GM08714 (cell line): Measurements from ENCODE around the gene ZFAND3.
"Not testable (repeated sequence)": the region's sequence is repeated elsewhere in the genome, so short reads cannot be mapped to it uniquely, and the experiment has no call there.

Source experiments
- H3K4me3 ChIP-seq: fragments of 200-500 bp; sonication (Bioruptor generic); 2 replicates; pipeline ENCODE4 v1.5.1; 2014; ENCODE audit warnings: mild to moderate bottlenecking, low read length, inconsistent platforms
- ZNF274 ChIP-seq: IDR thresholded peaks from 2 replicates; pipeline ENCODE4 v1.6.1; 2012; ENCODE audit warnings: mild to moderate bottlenecking, low read depth, low read length

Gene ZFAND3

GRCh38 chr6:38115626-38116008 lies 296.1 kb downstream of the ZFAND3 start:
- no peak for TF ChIP-seq ZNF274

GRCh38 chr6:38116248-38116647 lies 296.7 kb downstream of the ZFAND3 start:
- no peak overlapping the region for H3K4me3 ChIP-seq
- no peak for TF ChIP-seq ZNF274

More at GRCh38 chr6:38115626-38116008, 296.1 kb downstream of the ZFAND3 start:
- no peak overlapping the region for H3K4me3 ChIP-seq

DNA sequence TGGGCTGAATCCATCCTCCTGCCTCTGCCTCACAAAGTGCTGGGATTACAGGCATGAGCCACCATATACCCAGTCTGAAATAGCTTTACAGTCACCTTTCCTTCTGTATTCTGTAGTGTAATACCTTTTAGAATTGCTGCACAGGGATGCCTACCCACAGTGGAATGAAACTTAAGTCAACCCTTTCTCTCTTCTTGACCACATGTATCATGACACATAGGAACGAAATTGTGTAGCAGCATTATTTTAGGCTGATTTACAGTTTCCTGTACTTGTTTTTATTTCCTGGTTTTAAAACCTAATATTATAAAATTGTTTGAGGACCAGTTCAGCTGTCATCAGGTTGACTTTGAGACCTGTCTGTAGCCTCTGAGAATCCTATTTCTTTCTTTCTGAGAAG lies 297.8 kb downstream of the ZFAND3 start:
- H3K4me3 ChIP-seq: no peak overlapping the region
- no peak for TF ChIP-seq ZNF274

DNA sequence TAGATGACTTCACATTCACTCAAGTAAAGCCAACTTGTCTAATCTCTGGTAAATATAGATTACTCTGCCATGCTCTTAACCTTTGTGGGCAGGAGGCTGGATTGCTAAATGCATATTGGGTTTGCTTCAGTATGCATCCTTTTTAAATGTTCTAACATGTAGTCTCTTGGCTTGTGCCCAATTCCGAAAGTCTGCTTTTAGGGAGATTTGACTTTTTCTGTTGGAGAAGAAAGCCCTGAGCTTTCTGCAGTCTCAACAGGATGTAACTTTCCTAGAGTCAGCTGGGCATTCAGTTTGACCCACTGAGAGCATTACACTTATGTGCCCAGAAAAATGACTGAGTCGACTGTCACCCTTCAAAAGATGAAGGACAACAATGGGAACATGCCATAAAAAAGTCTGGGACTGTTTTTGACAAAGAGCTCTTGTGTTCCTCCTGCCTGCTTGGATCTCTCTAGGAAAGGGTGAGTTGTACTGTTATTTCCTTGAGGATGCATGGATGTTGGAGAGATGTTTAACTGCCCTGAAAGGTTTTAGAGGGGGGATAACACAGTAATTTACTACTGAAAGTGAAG lies 299.4 kb downstream of the ZFAND3 start:
- H3K4me3 ChIP-seq: no peak overlapping the region
- TF ChIP-seq ZNF274: no peak

DNA sequence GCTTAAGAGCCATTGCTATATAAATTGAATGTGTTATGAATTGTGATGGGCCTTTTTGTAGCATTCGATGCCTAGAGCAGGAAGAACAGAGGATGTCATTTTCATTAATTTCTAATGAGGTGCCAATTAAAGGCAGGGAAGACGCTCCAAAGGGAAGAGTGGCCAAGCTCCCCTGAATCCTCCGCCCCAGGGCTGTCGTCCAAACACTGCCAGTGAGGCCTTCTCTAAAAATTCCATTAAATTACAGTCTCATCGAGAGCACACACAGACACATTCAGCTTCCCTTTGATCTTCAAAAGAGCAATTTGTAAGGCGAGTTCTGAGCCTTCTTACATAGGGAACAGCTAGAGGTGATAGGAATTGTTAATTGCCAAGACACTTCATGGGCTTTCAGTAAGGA lies 300.0 kb downstream of the ZFAND3 start:
- TF ChIP-seq ZNF274: no peak

DNA sequence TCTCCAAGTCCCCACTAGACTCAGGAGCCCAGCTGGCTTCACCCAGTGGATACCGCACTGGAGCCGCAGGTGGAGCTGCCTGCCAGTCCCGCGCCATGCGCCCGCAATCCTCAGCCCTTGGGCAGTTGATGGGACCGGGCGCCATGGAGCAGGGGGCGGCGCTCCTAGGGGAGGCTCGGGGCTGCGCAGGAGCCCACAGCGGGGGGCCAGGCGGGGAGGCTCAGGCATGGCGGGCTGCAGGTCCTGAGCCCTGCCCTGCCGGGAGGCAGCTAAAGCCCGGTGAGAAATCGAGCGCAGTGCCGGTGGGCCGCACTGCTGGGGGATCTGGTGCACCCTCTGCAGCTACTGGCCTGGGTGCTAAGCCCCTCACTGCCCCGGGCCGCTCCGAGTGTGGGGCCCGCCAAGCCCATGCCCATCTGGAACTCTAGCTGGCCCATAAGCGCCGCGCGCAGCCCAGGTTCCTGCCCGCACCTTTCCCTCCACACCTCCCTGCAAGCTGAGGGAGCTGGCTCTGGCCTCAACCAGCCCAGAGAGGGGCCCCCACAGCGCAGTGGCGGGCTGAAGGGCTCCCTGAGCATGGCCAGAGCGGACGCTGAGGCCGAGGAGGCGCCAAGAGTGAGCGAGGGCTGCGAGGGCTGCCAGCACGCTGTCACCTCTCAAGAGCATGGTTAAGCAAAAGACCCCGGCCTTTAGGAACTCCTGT lies 304.8 kb downstream of the ZFAND3 start:
- H3K4me3 ChIP-seq: not testable (repeated sequence)

More for the DNA sequence above, 300.0 kb downstream of the ZFAND3 start:
- no peak overlapping the region for H3K4me3 ChIP-seq

GRCh38 chr6:38127284-38127683 lies 307.8 kb downstream of the ZFAND3 start:
- no peak for TF ChIP-seq ZNF274
- H3K4me3 ChIP-seq: no peak overlapping the region

GRCh38 chr6:38131527-38131965 lies 312.0 kb downstream of the ZFAND3 start:
- no peak overlapping the region for H3K4me3 ChIP-seq
- no peak for TF ChIP-seq ZNF274

- no peak for TF ChIP-seq ZNF274
- H3K4me3 ChIP-seq: no peak overlapping the region
These were observed 314.6 kb downstream of the ZFAND3 start for GRCh38 chr6:38133932-38134703.

DNA sequence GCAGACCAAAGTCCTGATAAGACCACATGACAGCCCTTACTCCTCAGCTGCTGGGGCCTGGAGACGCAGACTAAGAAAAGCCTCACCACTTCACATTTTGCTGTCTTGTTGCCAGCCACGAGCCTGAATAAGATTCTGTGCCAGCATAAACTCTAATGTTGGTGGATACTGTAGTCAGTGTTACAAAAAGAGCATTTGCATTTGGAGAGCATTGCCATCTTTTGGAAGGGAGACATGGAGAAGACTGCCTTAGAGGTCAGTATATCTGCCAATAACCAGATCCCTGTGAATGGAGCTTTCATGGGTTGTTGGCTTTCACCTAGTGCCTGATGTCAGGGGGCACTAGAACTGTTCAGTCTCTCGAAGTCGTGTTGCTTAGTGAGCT lies 315.2 kb downstream of the ZFAND3 start:
- TF ChIP-seq ZNF274: no peak
- H3K4me3 ChIP-seq: no peak overlapping the region

DNA sequence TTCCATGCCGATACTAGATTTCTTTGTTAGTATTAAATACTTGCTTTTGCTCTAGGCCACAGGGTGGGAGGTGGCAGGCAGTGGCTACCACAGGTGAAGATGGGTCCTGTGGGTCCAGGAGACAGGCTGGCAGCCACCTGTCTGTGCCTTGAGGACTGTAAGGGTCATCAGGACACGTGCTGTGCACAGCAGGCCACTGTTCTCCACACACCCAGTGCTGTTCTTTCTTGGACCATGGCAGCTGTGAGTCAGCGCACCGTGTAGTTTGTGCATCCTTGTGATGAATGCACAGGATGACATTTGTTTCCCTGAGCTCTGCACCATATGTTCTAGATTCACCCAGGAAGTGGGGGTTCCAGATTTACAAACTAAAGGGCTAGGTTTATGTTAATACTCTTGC lies 317.0 kb downstream of the ZFAND3 start:
- no peak overlapping the region for H3K4me3 ChIP-seq
- no peak for TF ChIP-seq ZNF274

GRCh38 chr6:38137608-38138265 lies 318.2 kb downstream of the ZFAND3 start:
- H3K4me3 ChIP-seq: no peak overlapping the region
- TF ChIP-seq ZNF274: no peak

- H3K4me3 ChIP-seq: no peak overlapping the region
- TF ChIP-seq ZNF274: no peak
These were observed 318.8 kb downstream of the ZFAND3 start for GRCh38 chr6:38138374-38138773.

- H3K4me3 ChIP-seq: no peak overlapping the region
- TF ChIP-seq ZNF274: no peak
These were observed 321.6 kb downstream of the ZFAND3 start for GRCh38 chr6:38141085-38141484.

DNA sequence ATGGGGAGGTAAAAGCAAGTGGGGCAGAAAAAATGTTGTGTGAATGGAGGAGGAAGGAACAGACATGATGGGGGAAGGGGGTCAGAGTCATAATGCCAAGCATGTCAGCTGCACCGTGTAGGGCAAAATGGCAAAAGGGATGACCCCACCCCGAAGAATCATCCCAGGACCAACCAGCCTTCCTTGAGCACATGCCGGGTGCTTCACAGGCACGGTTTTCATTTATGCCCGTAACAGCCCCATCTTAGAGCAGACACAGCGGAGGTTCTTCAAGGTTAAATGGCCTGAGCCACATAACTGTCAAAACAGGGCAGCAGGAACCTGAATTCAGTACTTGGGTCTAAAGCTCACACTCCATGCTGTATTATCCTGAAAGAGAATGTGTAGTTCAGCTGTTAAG lies 322.2 kb downstream of the ZFAND3 start:
- H3K4me3 ChIP-seq: no peak overlapping the region
- no peak for TF ChIP-seq ZNF274
